ENCODE measurements around the gene XRCC3.

The XRCC3 gene

DNA sequence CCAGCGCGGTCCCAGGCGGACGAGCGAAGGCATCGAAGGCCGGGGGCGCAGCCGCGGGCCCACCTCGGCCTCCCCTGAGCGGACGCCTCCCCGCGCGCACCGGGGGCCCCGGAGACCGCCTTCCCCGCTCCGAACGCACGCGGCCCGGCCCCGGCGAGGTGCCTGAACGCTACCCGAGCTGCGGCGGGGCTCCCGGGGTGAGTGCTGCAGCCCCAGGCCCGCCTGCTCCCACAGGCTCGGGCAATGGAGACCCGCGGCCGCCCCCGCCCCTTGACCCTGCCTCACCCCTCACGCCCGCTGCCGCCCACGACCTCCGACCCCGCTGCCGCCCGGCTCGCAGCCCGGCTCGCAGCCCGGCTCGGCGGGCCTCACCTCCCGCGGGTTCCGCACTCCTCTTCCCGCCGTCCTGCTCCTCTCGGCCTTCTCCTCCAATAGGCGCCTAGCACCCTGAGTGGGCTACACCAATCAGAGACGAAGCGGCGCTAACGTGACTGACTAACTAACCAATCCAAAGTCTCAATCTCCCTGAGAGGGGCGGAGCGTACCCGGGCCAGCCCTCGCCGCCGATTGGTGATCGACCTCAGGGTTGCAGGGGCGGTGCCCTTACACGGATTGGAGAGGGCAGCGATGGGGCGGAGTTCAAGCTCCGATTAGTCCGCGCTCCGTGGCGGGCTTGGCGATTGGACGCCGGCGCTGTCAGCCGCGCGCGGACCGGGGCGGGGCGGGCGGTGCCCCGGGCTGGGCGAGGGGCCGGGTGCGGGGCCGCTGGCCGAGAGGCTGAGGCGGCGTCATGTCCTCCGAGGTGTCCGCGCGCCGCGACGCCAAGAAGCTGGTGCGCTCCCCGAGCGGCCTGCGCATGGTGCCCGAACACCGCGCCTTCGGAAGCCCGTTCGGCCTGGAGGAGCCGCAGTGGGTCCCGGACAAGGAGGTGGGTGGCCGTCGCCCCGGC, at the start of gene XRCC3, which contains the start of gene ZFYVE21:
TSS of gene XRCC3 (minus strand) at position 400 of the 949 bp plus-strand sequence. CDS start 4,364 bp downstream, outside the sequence.
TSS of gene ZFYVE21 (plus strand) at position 759 of the 949 bp plus-strand sequence. CDS start at position 791, 32 bp downstream.
- DNase-seq = peak; percentile 100

DNA sequence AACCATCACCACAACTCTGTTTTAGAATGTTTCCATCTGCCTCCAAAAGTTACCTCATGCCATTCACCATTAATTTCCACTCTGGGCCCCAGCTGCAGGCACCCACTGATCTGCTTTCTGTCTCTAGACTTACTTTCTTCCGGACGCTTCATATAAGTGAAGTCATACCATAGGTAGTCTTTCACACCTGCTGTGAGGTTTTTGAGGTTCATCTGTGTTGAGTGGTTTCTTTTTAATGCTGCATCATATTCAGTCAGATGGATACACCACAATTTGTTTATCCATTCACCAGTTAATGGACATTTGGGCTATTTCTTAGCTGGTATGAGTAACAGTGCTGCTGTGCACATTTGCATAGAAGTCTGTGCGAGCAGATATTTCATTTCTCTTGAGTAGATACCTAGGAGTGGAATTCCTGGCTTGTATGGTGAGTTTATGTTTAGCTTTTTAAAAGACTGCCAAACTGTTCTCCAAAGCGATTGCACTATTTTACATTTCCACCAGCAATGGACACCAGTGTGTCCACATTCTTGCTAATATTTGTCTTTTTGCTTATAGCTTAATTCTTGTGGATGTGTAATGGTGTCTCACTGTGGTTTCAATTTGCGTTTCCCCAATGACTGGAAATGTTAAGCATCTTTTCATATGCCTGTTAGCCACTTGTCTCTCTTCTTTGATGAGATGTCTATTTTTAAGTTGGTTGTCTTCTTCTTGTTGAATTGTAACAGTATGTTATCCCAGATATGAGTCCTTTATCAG, 48.7 kb upstream of the XRCC3 start:
- DNase-seq = no peak

DNA sequence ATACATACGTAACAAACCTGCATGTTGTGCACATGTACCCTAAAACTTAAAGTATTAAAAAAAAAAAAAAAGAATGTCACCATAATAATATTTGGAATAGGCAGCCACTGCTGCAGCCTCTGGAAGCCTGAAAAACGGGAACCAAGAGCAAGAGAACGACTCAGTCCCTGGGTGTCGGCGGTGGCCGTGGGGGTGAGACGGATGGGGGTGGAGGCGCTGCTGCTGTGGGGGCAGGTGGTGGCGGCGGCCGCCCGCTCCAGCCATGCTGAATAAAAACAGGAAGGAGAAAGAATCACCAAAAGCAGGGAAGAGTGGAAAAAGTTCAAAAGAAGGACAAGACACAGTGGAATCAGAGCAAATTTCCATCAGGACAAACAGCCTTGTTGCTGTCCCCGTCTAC, 47.3 kb upstream of the XRCC3 start:
- DNase-seq = no peak

DNA sequence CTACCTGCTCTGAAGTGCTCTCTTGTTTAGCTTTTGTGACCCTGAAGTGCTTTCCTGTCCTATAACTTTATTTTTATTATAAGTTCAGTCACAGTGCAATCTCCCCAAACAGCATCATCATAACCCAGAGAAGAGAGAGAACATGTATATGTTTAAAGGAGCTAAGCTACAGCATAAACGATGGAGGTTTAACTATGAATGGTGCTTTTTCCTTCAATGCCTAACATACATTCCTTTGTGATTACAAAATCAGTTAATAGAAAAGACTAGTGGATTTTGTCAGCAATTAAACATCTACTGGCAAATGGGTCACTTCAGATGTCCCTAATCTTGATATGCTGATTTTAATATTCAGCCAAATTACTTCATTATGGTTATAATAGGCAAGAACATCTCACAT, 46.8 kb upstream of the XRCC3 start:
- no peak for DNase-seq

DNA sequence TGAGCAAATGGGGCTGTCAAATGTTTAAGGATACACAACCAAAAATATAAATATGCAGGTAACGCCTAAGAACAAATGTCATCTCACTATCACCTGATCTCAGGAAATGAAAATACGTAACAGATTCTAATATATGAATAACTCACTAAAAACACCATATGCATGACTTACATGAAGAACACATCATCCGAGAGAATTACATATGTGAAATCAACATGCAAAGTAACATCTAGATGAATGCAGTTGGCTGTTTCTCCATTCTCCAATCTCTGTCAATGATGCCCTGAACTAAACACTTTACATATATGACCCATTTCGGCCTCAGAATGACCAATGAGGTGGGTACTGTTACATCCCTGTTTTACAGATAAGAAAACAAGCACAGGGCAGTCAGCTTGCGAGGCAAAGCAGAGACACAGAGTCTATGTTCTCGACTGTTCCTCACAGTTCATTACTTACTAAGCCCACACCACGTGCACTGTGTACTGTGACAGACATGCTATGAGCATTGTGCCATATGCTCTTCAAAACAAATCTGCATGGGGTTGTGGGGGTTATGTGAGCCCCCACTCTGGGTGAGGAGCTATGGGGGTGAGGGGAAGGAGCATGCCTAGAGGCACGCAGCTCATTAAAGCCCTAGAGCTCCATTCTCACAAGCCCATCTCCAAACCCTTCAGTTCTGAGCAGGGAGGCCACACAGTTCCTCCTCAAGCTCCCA, 43.0 kb upstream of the XRCC3 start:
- DNase-seq = no peak

DNA sequence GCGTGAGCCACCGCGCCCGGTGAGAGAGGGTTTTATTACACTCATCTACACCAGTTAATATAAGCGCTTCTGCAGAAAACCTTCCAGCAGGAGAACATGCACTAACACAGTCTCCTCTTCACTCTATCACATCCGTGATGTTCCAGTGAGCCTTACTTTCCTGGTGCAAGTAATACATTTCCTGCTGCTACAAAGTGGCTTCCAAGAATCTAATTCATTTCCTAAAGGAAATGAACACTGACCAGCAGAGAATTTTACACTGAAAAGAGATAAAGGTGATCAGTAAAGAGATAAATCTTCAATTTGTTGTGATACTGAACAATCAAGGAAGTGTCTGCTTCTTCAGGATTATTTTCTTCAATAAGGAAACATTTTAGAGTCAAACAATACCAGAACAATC, 39.8 kb upstream of the XRCC3 start:
- DNase-seq = no peak

DNA sequence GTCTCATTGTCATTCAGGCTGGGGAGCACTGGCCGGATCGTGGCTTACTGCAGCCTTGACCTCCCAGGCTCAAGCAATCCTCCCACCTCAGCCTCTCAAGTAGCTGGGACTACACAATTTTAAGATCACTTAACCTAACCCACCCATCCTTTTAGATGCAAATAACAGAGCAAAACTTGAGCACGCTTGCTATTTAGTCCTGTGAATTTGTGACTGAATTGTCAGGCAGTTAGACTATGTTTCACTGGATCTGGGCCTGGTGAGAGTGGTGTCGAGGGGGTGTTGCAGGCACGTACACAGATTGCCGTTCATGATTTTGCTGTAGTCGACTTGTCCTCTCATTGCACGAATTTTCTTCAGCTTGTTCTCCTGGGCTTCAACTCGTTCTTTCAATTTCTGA, 38.5 kb upstream of the XRCC3 start:
- no peak for DNase-seq

DNA sequence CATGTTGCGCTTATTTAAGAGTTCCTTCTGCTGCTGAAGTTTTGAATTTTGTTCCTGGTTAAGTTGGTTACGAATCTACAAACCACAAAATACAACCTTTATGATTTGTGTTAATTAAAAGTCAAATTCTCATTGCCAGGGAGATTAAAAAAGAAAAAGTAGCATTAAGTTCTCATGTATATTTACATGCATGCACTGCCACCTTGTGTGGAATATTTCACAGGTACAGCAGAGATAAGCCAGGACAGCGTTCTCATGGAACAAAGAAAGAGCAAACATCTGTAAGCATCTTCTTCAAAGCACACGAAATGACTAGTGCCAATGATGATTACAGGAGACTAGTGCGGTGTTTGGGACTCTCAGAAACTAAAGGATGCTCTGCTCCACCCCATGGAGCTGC, 34.6 kb upstream of the XRCC3 start:
- DNase-seq = no peak

DNA sequence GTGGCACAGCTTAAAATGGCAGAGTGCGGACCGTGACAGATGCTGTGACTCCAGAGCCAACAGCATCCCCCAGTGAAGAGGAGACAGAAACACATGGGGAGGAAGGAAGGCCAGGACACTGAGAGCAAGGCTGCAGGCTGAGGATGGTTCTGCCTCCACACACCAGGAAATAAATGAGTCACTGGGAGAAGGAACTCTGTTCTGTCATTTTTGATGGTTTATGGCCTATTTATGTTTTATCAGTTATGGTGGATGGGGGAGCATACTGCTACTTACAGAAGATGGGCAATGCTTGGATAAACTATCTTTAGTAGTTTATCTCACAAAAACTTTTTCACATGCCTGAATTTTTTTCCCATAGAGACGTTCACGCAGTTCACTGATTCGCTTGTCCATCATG, 34.2 kb upstream of the XRCC3 start:
- no peak for DNase-seq

DNA sequence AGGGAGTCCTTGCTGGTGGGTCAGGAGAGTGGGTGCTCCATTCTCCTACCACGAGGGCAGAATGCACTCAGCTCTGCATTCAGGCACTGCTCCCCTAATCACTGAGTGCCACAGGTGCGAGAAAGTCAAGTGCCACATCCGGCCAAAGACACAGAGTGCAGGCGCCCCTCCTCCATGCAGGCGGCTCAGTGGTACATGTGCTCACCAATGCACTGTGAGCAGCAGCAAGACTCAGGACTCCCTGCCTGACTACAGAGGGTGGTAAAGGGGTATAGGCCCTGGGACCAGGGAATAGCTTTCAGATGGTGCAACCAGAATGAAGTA, 33.2 kb upstream of the XRCC3 start:
- peak; percentile 31 for DNase-seq

DNA sequence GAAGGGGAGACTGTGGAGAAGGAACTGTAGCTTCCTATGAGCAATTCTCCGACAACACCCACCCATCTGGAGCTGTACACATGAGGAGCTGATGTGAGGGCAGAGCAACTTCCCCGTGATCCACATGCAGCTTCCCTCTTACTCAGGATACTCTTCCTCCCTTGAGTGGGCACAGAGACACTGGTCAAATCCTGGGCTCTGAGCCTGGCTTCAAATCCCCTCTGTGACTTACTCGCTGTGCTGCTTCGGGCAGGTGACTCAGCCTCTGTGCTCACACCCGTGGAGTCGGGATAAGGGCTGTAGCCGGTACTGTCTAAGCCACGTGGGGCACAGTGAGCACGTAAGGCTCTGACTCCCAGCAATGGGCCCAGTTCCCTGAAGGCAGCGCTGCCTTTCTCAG, 31.4 kb upstream of the XRCC3 start:
- no peak for DNase-seq

DNA sequence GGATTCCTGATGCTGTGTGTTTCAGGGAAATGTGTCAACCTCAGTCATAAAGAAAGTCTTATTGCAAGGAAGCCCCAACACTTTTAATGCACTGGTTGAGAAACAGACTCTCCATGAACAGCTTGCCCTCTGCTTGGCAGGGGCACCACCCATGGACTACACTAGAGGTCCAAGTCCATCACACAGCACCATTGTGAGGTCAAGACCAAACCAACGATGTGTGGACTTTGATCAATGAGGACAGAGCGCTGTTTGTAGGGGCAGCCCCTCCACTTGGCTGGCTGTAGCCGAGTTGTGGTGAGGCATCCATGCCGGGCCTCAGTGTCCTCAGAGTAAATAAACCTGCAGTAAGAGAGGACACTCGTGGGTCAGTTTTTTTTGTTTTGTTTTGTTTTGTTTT, 30.2 kb upstream of the XRCC3 start:
- DNase-seq = no peak

DNA sequence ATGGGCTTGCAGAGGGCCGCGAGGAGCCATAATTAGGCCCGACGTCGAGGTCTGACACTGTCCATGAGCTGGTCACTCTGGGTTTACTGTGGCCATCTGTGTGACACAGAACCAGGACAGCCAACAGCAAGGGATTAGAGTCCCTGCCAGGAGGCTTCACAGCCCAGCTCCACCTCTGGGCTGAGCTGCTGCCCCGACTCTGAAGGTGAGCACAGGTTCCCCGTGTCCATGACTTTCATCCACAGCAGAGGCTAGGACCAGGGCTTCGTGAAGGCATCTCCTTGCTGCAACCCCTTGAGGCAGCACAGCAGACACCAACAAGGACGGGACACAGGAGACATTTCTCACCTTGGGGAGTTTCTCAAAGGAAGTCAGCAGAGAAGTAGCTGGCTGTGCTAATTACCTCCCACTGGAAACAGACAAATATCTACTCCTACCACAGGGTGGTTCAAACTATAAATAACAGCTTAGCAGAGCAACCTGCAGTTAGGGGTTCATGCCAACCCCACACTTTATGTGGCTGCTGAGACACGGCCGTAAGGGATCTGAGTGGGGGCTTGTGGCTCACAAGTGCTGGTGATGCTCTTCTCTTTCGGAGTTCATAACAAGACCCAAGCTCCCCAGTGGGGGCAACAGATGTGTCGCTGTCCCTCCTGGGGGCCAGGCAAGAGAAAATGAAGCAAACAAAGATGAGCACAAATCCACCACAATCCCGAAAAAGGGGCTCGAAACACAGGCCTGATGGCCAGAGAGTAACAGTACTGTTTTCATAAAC, 29.6 kb upstream of the XRCC3 start:
- no peak for DNase-seq

DNA sequence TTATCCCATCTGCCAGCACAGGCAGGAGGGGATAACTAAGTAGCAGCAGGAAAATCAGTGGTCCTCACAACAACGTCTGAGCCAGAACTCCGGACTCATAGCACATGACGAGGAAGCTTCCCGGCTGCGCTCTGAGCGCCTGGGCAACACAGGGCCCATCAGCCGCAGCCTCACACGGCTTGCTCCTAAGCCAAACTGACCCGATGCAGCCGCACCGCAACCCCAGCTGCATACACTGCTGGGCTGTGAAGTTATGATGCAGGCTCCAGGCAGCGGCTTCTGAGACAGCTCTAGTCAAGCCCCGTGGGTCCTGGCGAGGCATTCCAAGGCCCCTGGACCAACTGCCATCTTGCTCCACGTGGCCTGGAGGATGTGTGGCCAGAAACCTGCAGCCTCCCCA, 28.4 kb upstream of the XRCC3 start:
- no peak for DNase-seq

DNA sequence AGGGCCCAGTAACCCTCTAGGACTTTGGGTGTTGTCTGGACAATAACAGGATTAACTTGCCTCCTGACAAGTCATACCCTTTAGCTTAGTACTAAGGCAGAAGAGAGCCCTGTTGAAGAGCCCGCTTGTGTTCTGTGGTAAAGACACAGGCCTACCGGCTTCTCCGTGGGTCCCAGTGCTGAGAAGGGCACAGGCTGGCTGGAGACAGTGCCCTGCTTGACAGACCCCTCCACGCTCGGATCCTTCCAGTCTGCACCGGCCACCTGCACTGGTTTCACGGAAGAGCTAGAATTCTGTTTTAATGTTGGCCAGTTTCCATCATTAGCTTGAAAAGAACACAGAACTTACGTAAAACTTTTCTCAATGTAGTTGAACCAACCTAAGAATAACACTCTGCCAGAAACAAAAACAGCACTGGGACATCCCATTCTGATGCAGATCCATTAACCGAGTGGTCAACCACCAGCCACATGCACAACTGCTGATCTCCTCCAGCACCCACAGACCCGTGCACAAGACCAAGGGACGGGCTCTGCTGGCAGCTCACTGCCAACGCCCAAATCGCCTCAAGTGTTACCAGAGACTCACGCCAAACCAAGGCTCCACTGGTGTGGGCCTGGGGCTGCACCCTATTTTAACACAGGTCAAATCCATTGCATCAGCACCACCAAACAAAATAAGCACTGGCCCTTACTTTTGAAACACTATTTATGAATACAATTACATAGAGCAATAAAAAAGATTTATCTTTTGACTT, 27.4 kb upstream of the XRCC3 start:
- no peak for DNase-seq

DNA sequence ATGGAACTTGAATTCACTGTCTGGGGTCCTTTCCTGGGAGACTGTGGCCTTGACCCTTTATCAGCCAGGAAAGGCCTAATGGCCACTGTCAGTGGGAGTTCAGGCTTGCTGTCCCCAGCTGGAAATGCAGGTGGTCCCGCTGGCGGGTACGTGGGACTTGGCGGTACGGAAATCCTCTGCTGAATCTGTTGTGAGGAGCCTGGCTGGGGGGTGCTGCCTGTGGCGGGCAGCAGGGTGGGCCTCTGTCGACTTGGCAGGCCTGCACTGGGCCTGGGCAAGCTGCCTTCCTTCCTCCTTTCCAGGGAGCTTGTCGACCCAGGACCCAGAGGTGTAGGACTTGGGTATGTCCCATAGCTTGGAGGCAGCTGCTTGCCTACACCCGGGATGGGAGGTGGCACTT, 26.6 kb upstream of the XRCC3 start:
- no peak for DNase-seq

DNA sequence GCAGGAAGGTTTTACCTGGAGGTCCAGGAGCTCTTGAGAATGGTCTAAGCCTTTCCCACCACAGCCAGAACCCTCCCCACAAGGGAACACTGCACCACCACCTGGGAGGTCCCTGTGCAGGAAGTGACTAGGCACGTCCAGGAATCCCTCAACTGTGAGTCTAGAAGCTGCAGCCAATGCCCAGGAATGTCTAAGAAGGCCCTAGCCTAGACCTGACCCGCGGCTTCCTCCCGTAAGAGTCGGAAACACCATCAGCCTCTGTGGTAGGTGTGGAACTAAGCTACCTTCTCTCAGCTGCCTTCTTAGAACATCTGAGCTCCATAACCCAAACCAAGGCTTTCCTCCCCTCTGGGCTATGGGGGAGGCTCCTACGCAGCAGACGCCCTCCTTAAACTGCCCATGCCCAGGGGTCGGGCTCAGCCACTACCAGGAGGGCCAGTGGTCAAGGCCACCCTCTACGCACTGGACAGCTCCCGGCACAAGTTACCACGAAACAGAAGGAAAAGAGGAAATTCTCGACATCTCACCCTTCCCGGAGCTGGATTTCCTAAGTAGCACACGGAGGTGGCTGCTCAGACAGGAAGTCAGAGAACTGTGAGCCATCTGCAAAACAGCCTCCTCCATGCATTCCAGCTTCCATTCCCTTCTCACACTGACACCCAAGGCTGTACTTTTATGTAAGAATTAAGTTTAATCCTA, 25.9 kb upstream of the XRCC3 start:
- DNase-seq = no peak

DNA sequence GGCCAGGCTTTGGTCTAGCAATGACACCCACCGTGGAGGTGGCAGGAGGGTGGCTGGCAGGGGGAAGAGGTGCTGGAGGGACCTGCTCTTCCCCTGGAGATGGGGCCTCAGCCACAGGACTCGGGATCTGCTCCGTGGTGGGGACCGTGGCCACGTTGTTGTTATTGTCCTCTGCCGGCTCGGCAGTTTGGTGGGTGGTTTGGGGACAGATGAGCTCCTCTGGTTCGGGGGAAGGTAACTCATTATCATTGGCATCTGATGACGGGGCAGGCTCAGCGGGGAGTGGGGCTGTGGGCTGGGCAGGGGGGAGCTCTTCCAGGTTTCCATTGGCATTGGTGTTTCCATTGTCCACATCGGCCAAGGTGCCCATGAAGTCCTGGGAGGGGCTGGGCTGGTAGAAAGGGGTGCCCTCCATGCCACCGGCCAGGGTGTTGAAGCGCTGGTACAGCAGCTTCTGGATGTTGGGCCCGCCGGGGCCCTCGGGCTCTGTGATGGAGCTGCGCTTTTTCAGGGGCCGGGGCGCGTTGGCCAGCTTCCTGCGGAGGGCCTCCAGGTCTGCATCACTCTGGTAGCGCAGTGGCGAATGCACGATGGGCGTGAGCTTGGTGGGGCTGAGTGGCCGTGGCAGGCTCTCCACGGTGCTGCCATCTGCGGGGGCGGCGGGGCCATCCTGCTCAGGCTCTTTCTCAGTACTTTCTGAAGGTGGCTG, 24.7 kb upstream of the XRCC3 start:
- no peak for DNase-seq

DNA sequence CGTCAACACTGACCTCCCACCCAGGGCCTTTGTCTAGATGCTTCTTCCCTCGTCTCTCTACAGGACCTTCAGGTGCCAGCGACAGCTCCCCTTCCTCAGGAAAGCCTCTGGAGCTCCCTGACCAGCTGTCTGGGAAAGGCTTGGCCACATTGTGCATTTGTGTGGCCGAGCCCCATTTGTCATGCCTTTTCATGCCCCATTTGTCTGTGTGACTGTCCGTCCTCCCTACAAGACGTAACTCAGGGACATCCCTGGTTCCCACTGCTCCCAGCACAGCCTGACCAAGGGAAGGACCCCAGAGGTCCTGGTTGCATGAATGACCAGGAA, 24.2 kb upstream of the XRCC3 start:
- no peak for DNase-seq

DNA sequence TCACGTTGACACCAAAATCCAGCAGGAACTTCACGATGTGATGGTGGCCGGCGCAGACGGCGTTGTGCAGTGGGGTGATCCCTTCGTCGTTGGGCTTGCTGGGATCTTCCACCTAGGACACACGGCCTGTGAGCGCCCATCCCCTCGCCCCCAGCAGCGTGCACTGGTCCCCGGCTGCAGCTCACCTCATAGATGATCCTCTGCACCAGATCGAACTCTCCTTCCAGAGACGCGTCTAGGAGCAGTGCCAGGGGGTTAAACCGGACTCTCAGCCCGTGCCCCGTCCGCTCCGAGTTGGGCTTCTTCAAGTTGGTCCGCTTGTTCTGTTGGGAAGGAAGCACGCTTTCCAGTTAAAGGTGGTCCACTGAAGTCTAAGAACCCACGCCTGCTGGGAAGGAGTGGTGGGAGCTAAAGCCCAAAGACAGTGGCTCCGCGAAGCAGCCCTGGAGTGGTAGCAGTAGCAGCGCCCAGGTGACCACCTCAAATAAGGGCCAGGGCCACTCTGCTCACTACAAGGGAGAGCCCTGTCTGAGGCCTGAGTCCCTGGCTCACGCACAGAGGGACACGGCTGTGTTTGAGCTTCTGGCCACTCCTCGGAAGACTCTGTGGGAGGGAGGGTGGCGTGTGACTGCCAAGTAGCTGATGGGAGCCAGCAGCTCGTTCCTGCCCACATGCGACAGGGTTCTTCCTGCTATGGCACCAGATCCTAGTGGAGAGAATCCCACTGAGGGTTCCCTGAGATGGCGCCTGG, 23.6 kb upstream of the XRCC3 start:
- DNase-seq = no peak
